Measurements from ENCODE around the gene ZSWIM2.

Gene ZSWIM2

DNA sequence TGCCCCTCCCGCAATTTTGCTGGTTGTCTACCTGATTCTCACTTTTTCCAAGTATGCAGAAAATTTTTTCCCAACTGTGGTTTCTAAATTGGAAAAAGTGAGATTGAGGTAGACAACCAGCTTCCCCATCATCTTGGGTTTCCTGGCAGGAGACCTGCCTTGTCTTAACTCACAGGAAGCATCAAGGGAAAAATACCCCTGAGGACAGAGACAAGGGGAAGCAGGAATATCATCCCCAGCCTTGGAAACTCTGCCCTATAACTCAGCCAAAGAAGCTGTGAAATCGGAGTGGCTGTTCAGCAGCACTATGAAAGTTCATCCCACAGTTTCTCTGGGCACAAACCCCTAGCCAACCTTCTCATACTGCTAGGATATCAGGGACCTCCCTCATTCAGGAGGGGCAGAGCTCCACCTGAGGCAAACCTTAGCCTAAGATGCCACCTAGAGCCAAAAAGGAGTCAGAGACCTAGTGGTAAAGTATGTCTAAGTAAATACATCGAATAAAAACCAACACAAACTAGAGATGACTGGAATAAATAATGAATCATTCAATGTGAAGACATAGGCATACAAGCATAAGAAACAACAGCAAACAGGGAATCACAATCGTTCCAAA, 68.2 kb downstream of the ZSWIM2 start:
- no peak overlapping the region for H3K4me3 ChIP-seq
- no peak for TF ChIP-seq EZH2 (IDR thresholded peaks at IDR 0.05)
- no peak for TF ChIP-seq POLR2AphosphoS5 (IDR thresholded peaks at IDR 0.05; ENCODE audit: borderline replicate concordance, low read depth, low read length)
- no peak for TF ChIP-seq FOXP2 (optimal IDR thresholded peaks at IDR 0.05; ENCODE audit: control extremely low read depth, extremely low read length, insufficient read depth)
- no peak for DNase-seq (ENCODE audit: low read depth, low spot score)
- peaks cover 3% of the 10 kb centered on the region; the same call in 1 of the 2 replicates for H3K9me3 ChIP-seq (ENCODE audit: low read depth, low read length)
- H3K36me3 ChIP-seq (ENCODE audit: insufficient read depth, low read length): no peaks in the 10 kb centered on the region
- no peak overlapping the region for H3K27ac ChIP-seq
- H3K9ac ChIP-seq (ENCODE audit: insufficient read length): no peak overlapping the region
